Skin of body (tissue), 2 donors: Measurements from ENCODE around the gene IL1RAP. TPM values are rescaled to one million over a fixed set of nuclear protein-coding genes. Genes with fewer than 3 reads are reported as not detected.
A peak's percentile ranks its signal among the peaks of the same experiment; 100 is the strongest.
"Not testable (repeated sequence)": the region's sequence is repeated elsewhere in the genome, so short reads cannot be mapped to it uniquely, and the experiment has no call there.

Experiments
- DNase-seq: peaks from one replicate; lab custom pipeline; 2025; lab: John Stamatoyannopoulos, UW
- total RNA-seq: library from RNA; depleted of rRNA; stranded (reverse); fragments of >200 nt; gene quantifications from one replicate; pipeline ENCODE4 v1.2.3, GENCODE V29; 2014

The IL1RAP gene, protein sequence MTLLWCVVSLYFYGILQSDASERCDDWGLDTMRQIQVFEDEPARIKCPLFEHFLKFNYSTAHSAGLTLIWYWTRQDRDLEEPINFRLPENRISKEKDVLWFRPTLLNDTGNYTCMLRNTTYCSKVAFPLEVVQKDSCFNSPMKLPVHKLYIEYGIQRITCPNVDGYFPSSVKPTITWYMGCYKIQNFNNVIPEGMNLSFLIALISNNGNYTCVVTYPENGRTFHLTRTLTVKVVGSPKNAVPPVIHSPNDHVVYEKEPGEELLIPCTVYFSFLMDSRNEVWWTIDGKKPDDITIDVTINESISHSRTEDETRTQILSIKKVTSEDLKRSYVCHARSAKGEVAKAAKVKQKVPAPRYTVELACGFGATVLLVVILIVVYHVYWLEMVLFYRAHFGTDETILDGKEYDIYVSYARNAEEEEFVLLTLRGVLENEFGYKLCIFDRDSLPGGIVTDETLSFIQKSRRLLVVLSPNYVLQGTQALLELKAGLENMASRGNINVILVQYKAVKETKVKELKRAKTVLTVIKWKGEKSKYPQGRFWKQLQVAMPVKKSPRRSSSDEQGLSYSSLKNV
- total RNA-seq, result 12.9 TPM

- peak; percentile 89 for DNase-seq
Observed at GRCh38 chr3:190513409-190514370, at the start of gene IL1RAP. Gene IL1RAP (plus strand): TSS chr3:190514085. CDS start chr3:190564290, 50,205 bp downstream.

GRCh38 chr3:190467922-190468321 lies 46.0 kb upstream of the IL1RAP start:
- DNase-seq, result no peak

DNA sequence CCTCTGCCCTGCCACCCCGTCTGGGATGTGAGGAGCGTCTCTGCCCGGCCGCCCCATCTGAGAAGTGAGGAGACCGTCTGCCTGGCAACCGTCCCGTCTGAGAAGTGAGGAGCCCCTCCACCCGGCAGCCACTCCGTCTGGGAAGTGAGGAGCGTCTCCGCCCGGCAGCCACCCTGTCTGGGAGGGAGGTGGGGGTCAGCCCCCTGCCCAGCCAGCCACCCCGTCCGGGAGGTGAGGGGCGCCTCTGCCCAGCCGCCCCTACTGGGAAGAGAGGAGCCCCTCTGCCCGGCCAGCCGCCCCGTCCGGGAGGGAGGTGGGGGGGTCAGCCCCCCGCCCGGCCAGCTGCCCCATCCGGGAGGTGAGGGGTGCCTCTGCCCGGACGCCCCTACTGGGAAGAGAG lies 40.6 kb upstream of the IL1RAP start:
- DNase-seq, result not testable (repeated sequence)

- no peak for DNase-seq
Observed at GRCh38 chr3:190481779-190482178, 32.1 kb upstream of the IL1RAP start.

DNA sequence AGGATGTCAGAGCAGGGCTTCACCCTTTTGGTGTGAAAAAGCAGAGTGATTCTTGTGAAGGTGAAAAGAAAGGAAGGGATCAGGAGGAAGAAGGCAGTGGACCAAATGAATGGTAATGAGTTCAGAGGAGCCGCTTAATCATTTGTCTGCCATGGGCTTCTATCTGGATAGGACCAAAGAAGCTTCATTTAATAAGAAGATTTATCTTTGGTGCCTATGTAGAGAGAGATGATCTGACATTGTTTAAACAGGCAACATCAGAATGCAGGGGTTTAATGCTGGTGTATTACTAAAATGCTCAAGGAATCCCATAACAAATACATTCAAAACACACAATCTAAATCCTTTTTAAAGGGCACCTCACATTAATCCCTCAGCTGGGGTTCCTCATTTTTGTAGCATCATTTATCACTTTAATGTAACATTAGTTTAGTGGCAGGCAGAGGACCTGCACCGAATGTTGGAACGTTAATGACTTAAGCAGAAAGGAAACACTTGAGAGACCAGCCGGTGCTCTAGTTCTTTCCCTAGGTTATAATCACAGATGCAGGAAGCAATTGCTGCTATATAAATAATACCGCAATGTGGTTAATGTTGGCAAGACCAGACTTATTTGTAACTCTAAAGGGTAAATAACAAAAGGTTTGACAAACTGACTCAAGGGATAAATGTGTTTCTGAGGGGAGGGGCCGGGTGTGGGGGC lies 27.9 kb upstream of the IL1RAP start:
- DNase-seq, result no peak

GRCh38 chr3:190486533-190486864 lies 27.4 kb upstream of the IL1RAP start:
- no peak for DNase-seq

- DNase-seq, result no peak
Observed at GRCh38 chr3:190486908-190487607, 26.8 kb upstream of the IL1RAP start.

- no peak for DNase-seq
Observed at GRCh38 chr3:190491533-190492054, 22.3 kb upstream of the IL1RAP start.

DNA sequence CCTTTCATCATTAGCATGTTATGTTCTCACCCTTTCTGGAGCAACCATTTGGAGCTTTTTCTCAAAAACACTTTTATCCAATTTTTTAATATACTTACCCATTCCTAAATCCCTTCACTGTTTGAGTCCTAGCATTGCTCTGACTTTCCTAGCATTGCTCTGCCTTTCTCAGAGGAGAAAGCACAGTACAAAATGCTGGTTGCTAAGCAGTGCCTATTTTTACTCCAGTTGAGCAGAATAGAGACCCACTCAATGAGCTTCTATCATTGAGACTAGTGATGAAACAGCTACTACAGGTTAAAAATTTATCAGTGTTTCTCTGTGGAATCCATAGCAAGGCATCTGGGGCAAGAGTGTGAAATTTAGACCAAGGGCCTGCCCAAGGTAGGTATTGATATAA lies 21.8 kb upstream of the IL1RAP start:
- DNase-seq, result no peak

DNA sequence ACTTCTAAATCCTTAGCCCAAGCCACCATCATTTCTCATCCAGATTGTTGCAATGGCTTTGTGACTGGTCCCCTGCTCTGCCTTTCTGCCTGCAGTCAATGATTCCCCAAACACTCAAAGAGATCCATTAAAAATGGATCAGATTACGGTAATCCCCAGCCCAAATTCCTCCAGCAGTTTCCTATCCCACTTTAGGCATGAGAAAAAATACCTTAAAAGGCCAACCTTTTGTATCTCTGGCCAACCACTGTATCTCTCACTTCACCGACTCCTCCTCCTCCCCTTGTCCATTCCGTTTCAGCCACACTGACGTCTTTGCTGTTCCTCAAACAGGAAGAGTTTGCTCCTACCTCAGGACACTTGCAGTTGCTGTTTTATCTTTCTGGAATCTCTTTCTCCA lies 20.9 kb upstream of the IL1RAP start:
- no peak for DNase-seq

- DNase-seq, result no peak
Observed at GRCh38 chr3:190494907-190495306, 19.0 kb upstream of the IL1RAP start.

- no peak for DNase-seq
Observed at GRCh38 chr3:190495354-190495753, 18.5 kb upstream of the IL1RAP start.

DNA sequence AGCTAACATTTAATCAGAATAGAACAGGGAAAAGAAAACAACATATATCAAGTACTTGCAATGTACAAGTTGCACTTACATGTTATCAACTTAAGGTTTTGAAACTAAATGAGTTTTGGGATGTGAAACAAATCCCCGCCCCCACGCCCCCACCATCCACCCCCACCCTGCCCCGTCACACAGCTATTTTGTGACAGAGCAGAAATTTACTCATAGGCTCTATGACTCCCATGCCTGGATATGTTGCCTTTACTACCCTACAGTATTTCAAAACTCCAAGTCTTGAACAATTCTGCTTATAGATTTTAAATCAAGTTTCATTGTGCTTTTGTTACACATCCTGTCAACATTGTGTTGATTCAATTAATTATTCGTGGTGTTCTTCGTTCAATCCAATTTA lies 18.1 kb upstream of the IL1RAP start:
- DNase-seq, result no peak

GRCh38 chr3:190496859-190497258 lies 17.0 kb upstream of the IL1RAP start:
- DNase-seq, result no peak

- no peak for DNase-seq
Observed at GRCh38 chr3:190497811-190498210, 16.1 kb upstream of the IL1RAP start.

DNA sequence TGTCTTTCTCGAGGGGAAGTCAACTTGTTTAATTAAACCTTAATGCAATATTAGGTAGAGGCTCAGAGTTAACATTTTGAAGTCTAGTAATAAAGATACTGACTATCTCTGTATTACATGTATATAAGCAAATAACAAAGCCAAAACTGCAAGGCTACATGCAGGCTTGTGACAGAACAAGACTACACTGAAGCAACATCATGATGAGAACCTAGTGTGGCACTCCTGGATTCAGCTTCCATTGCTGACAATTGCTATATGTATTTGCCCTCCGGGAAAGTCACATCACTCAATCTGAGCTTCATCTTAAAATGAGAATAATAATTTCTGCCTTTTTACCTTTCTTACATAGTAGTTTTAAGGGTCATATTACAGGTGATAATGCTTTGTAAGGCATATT lies 15.6 kb upstream of the IL1RAP start:
- DNase-seq, result no peak

DNA sequence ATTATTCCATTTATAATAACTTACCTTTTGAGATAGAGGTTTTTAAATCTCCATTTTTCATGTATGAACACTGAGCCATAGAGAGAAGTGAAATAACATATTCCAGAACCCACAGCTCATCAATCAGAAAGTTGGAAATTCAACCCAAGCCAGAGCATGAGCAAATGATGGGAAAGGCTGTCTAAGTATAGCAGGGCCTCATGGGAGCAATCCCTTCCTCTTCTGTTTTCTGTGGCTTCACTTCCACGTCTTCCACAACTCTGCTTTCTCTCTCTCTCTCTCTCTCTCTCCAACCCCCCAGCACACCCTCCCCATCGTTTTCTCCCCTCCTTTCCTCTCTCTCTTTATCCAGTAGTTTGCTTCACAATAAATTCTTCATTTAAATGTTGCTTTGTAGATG lies 14.8 kb upstream of the IL1RAP start:
- no peak for DNase-seq

DNA sequence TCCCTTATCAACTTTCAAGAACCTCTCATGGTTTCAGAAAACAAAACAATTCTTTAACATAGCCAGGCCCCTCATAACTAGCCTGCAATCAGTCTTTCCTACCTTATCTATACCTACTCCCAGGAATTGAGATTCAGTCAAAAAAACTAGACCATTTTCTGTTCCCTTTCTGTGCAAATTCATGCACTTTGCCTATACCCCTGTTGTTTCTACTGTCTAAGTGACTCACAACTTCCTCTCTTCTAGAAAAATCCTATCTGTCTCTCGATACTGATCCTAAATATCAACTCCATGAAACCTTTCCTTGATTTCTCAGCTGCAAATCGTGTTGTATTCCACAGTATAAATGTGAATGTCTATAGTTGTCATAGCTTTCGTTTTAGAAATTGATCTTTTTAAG lies 10.9 kb upstream of the IL1RAP start:
- no peak for DNase-seq

GRCh38 chr3:190504354-190505125 lies 9.3 kb upstream of the IL1RAP start:
- no peak for DNase-seq
